SH-SY5Y (cell line): ENCODE results near the gene NBAS.

ENCODE experiments used
- GATA2 ChIP-seq: IDR thresholded peaks from 2 replicates; pipeline ENCODE4 v1.6.1; 2011; ENCODE audit warnings: mild to moderate bottlenecking, low read depth, low read length
- GATA3 ChIP-seq: IDR thresholded peaks from 2 replicates; pipeline ENCODE4 v1.6.1; 2011; ENCODE audit warnings: low read depth, mild to moderate bottlenecking, low read length, moderate library complexity

The NBAS gene

DNA sequence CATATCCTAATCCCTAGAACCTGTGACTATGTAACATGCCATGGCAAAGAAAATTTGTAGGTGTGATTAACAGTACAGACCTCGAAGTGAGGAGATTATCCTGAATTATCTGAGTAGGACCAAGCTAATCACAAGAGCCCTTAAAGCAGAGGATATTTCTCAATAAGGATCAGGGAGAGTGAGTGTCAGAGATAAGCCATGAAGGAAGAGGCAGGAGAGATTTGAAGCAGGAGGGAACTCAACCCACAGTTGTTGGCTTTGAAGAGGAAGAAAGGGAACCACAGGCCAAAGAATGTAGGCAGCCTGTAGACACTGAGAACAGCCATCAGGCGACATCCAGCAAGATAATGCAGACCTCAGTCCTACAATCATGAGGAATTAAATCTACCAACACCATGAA is 229.3 kb downstream of the NBAS start:
- TF ChIP-seq GATA2 = no peak
- TF ChIP-seq GATA3 = no peak

DNA sequence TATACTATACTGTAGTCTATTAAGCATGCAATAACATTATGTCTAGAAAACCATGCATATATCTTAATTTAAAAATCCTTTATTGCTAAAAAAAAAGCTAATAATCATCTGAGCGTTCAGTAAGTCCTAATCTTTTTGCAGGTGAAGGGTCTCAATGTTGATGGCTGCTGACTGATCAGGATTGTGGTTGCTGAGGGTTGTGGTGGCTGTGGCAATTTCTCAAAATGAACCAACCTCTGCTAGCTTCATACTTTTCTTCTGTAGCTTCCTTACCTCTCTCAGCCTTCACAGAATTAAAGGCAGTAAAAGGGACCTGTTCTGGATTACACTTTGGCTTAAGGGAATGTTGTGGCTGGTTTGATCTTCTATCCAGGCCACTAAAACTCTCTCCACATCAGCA is 235.8 kb downstream of the NBAS start:
- no peak for TF ChIP-seq GATA3
- no peak for TF ChIP-seq GATA2

DNA sequence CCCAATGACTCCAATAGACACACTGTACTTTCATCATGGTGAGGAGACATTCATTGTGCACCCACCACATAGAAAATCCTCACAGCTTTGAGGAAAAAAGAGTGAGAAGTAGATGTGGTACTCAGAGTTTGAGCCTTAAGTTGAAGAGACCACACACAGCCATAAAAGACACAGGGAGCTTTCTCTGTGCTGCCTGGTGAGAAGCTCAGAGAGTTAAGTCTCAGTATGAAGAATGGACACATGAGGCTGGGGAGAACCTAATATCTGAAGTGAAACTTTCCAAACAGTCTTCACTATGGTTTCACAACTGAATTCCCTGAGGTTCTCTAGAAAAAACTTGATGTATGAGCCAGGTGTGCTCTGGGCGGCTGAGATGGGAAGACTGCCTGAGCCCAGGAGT is 237.9 kb downstream of the NBAS start:
- TF ChIP-seq GATA2 (no peak), GATA3 (no peak)

DNA sequence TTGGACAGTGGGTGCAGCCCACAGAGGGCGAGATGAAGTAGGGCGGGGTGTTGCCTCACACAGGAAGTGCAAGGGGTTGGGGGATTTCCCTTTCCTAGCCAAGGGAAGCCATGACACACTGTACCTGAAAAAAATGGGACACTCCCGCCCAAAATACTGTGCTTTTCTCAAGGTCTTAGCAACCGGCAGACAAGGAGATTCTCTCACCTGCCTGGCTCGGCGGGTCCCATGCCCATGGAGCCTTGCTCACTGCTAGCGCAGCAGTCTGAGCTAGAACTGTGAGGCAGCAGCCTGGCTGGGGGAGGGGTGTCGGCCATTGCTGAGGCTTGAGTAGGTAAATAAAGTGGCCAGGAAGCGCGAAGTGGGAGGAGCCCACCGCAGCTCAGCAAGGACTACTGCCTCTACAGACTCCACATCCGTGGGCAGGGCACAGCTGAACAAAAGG is 244.7 kb downstream of the NBAS start:
- TF ChIP-seq GATA2 (no peak), GATA3 (no peak)

DNA sequence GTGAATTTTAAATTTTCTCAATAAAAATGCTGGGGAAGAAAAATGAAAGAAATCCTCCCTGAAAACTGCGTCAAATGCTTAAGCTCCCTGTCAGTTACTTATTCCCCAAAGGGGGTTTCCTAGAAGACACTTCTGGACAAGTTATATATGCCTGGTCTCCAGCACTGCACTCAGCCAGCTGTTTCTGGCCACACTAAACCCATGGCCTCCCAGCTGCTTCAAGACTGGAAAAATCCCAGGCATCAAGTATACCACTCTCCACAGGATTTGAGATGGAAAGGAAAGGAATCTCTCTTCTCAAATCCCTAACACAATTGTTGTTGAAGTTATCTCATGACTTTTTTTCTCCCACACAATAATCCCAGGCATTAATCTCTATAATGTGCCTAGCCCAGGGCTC is 245.7 kb downstream of the NBAS start:
- TF ChIP-seq GATA2 (no peak), GATA3 (no peak)

DNA sequence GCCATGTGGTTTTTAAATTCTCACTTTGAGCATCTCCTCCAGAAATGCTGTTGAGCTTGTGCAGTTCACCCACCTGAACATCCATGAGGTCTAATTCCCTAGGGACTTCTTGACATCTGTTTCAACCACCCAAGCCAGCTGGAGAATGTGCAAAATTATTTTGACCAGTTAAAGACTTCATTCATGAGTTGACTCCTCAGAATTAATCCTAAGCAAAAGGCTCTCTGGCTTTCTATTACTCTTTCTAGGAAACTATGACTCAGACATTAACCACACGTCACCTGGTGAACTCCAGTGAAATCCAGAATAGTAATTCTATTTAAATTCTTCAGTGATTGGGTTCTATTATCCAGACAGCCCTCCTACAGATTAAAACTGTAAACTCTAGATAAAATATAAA is 247.5 kb downstream of the NBAS start:
- TF ChIP-seq GATA2 = no peak
- TF ChIP-seq GATA3 = no peak

DNA sequence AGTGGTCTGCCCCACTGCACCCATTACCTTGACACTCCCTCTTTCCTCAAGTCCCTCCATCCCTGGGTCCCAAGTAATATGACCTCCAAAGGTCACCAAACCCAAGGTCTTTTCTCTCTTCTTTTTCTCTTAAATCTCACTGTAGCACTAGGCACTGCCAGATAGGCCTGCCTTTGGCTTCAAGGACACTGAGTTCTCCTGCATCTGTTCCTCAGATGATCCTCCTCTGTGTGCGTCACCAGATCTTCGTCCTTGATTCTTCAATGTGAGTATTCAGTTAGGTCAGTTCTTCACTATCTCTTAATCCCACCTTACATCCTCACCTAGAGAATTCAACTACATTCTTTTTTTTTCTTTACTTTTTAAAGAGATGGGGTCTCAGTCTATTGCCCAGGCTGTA is 249.2 kb downstream of the NBAS start:
- TF ChIP-seq GATA3 (no peak), GATA2 (no peak)

DNA sequence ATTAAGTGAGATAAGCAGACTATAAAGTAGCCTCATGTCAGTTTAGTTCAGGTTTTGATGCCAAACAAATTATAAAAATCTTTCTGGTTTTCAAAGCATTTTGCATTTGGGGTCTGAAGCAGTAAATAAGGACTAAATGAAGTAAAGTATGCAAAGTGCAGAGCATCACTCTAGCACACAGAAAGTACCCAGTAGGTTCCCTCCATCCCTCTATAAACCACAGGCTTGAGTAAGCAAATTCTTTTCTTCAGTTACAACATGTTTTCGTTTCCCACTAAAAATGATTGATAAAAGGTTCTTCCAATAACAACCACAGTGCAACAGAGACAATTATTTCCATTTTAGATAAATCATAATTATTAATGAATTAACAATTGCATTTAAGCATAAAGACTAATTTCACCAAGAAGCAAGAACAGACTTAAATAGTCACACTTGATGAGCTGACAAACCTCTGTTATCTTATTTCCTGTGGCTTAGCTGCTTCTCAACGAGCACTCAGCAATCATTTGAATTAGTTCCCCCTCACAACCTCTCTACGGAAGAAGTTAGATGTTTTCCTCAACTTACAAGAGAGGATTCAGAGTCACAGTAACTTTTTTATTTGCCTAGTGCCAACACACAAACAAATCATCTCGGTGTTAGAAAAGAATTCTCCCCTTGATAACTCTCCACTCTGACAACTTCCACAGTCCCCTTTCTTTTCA is 249.8 kb downstream of the NBAS start:
- no peak for TF ChIP-seq GATA3

DNA sequence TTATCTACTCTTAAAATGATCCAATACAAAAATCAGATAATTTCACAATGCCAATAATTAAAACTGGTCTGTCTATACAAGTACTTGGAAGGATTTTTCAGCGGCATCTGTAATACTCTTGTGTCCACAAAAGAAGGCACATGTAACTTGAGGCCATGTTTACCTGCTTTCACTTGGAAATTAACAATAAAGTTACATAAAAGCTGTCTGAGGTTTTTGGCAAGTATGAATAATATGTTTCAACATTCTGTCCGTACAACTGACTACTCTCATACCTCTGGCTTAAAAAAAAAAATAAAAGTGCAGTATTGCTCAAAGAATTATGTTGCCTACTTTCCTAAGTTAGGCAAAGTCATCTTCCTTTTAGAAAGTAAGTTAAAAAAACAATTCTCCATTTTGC is 253.6 kb downstream of the NBAS start:
- TF ChIP-seq GATA3 (no peak), GATA2 (no peak)

DNA sequence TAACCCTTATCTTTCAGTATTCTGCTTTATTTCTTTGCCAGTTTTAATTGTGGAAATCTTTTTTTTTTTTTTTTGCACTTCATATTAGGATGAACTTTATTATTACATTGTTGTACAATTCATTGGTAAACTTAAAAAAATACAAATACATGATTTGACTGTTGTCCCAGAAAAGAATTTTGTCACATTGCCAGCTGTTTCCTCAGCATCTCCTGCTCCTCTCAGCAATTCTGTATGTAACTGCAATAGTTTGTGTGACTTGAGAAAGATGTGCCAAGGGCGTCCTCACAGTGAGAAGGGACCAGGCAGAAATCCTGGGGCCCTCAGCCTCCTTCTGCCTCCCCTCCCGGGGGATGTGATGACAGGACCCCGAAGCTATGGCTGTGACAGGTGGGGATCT is 254.4 kb downstream of the NBAS start:
- TF ChIP-seq GATA3 (no peak), GATA2 (no peak)

DNA sequence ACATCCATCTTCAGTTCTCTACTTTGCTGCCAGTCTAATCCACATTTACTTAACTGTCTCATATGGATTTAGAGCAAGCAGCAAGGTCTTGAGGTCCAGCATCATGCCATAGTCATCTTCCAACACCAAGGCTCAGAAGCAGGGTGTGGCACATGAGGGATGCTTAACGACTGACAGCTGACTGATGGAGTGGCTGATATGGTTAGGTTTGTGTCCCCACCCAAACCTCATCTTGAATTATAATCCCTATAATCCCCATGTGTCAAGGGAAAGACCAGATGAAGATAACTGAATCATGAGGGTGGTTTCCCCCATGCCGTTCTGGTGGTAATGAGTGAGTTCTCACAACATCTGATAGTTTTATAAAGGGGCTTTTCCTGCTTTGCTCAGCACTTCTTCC is 257.3 kb downstream of the NBAS start:
- no peak for TF ChIP-seq GATA3
- TF ChIP-seq GATA2 = no peak

DNA sequence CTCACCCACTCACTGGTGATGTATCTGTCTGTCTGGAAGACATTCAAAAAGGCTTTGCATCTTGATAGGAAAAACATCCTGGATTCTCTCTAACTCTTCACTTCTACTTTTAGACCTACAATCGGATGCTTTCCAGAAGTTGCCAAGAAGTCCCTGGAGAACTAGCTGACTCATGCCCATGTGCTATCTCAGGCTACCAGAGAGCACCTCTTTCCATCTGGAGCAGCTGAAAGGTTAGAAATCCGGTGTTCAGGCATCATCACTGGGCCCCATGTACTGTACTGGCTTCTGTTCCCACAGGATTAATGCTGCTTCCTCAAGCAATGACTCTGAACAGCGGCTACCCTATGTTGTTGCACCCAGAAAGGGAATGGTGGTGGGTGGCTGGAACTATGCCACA is 259.0 kb downstream of the NBAS start:
- TF ChIP-seq GATA3 (no peak), GATA2 (no peak)

DNA sequence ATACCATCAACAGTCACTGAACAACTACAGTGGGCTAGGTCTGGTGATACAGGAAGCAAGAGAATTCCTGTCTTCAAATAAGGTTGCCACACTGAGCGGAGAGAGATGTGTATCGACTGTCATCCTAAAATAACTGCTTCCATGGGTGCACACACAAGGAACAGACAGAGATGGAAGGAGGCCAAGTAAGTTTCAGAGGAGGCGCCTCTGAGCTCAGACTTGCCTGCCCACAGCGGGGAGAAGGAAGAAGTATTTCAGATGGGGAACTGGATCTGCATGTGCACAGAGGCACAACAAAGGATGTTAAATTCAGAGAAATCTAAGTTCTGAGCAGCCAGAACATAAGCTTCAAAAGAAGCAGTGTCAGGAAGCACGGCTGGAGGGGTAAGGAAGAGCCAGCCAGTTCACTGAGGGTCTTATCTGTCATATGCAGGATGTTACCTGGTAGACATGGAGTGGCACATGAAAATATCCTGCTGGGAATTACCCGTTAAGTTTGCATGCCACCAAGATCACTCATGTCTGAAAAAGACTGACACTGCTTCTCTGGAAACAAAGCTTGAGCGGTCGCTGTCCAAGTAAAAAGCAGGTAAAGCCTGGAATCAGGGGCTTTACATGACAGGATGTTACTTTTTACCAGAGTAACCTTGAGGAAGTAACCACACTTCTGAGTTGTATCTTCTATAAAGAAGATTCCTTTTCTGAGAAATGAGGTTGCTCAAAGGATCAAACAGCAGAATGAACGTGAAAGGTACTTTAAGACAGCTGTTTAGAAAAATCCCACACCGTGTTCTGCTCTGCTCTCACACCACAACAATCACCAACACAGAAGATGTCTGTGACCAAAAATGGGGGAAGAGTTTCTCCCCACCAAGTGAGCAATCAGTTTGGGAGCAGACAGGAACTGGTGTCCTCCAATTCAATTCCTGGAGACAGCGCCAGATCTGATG is 260.2 kb downstream of the NBAS start:
- TF ChIP-seq GATA2 (no peak), GATA3 (no peak)

DNA sequence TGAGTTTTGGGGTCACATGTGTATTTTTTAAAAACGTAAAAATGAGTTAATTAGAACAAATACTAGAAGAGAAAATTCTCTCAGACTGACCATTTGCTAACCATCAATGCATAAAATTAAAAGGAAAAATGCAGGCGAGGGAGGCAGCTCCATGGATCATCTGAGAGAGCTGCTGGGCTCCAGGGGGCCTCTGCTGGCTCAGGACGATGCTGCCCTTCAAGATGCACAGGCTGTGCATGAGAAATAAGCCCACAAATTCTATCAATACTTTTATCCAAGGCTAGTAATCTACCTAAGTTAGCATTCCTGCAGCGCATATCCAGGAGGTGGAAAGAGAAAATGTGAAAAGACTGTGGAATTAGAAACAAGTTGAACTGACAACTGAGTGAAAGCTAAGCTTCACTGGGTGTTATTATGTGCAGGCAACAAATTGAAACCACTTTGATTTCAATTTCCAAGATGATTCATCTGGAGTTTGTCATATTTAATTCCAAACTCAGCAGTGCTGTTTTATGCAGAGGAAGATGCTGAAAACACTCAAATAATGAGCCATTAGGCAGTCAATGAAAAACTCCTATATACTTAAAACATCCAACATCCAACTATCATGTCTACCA is 261.1 kb downstream of the NBAS start:
- TF ChIP-seq GATA3 (no peak), GATA2 (no peak)
